Suprapubic skin (tissue), 4 donors: ENCODE measurements around the gene AGBL5. TPM values are rescaled to one million over a fixed set of nuclear protein-coding genes. Genes with fewer than 3 reads are reported as not detected.
"Not testable (repeated sequence)": the region's sequence is repeated elsewhere in the genome, so short reads cannot be mapped to it uniquely, and the experiment has no call there.

Source experiments
- DNase-seq, 2 donors: peaks; one replicate each; pipeline ENCODE4 v3.0.0-alpha.2; 2019; ENCODE audit warnings: low spot score in 2 of 2
- H3K27ac ChIP-seq: fragments of 200-600 bp; sonication (generic); one replicate; pipeline ENCODE4 v1.5.1; 2019
- H3K27me3 ChIP-seq: fragments of 200-600 bp; sonication (generic); one replicate; pipeline ENCODE4 v1.5.1; 2019
- H3K36me3 ChIP-seq: fragments of 200-600 bp; sonication (generic); one replicate; pipeline ENCODE4 v1.5.1; 2019
- H3K4me1 ChIP-seq: fragments of 200-600 bp; sonication (generic); one replicate; pipeline ENCODE4 v1.5.1; 2019
- H3K4me3 ChIP-seq: fragments of 200-600 bp; sonication (generic); one replicate; pipeline ENCODE4 v1.5.1; 2019; ENCODE audit warnings: mild to moderate bottlenecking
- H3K9me3 ChIP-seq: fragments of 200-600 bp; sonication (generic); one replicate; pipeline ENCODE4 v1.5.1; 2019
- CTCF ChIP-seq, 2 donors: fragments of 200-600 bp in 1 of 2; fragments of 450-650 bp in 1 of 2; sonication (generic) in 1 of 2; IDR thresholded peaks; one replicate each; pipeline ENCODE4 v1.5.1; 2016 to 2019; ENCODE audit warnings: antibody characterized with exemption in 2 of 2, mild to moderate bottlenecking in 1 of 2, moderate library complexity in 1 of 2
- EP300 ChIP-seq: sonication (generic); formaldehyde crosslinking; IDR thresholded peaks from one replicate; pipeline ENCODE4 v1.6.1; 2017; ENCODE audit warnings: antibody characterized with exemption
- POLR2A ChIP-seq, 2 donors: fragments of 450-650 bp; IDR thresholded peaks; one replicate each; pipeline ENCODE4 v1.6.1; 2017; ENCODE audit warnings: antibody characterized with exemption in 2 of 2, mild to moderate bottlenecking in 2 of 2, moderate library complexity in 2 of 2
- POLR2AphosphoS5 ChIP-seq, 3 donors: sonication (generic); formaldehyde crosslinking; IDR thresholded peaks; one replicate each; pipeline ENCODE4 v1.6.1; 2017; ENCODE audit warnings: antibody characterized with exemption in 3 of 3
- WGBS: methylation state at CpG from one replicate; pipeline ENCODE4 v1.1.5; 2018; 5-methylcytosine and 5-hydroxymethylcytosine counted together
- total RNA-seq, 4 donors: library from RNA; depleted of rRNA; stranded (reverse); fragments of >200 nt; gene quantifications; one replicate each; pipeline ENCODE4 v1.1.0, GENCODE V29; 2016

Gene AGBL5
- total RNA-seq, 4 donors from 2014 or later: 15.3 to 18.9 (median 18.5) TPM

GRCh38 chr2:27073782-27074181 lies 22.3 kb downstream of the AGBL5 start:
- H3K4me3 ChIP-seq: no peak overlapping the region
- no peaks in the 10 kb centered on the region for H3K9me3 ChIP-seq
- no peak for DNase-seq
- peaks cover 5% of the 10 kb centered on the region for H3K36me3 ChIP-seq
- TF ChIP-seq POLR2A (IDR thresholded peaks at IDR 0.05) (no peak), EP300 (no peak), POLR2AphosphoS5 (IDR thresholded peaks at IDR 0.05) (no peak), CTCF (IDR thresholded peaks at IDR 0.05) (no peak)
- H3K4me1 ChIP-seq: peaks cover 42% of the 10 kb centered on the region
- WGBS: 64% methylated on average over 2 of the region's 2 CpGs
- H3K27ac ChIP-seq: no peak overlapping the region
- no peaks in the 10 kb centered on the region for H3K27me3 ChIP-seq

DNA sequence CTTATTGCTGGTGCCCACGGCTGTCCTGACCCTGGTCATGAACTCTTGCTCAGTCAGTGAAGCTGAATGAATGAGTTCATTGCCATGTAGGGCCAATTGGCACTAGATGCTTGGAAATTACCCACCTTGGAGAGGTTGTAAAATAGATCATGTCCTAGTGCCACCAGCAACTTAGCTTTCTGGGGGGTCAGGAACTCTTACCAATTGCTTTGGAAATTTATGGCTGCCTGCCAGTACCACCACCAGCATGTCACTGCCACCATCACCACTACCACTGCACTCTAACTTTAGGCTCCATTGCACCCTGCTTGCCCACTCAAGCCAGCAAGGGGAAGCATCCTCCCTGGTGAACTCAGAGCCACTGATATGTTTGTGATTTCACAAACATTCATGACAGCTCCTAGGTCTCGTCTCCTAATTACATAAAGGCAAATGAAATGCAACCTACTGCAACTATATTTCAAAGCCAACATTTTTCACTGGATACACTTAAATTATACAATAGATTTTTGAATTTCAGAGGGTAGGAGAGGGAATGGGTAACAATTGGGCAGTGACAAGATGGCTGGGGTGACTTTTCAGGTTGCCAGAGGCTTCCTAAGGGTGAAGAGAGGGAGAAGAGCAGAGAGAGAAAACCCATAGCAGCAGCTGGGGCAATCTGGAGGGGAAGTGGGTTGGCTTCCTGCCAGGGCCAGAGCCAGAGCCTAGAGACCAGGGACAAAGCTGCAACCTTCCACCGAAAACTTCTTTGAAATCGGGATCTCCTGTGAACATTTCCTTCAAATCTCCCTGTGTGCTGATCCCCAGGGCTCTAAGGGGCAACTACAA lies 23.5 kb downstream of the AGBL5 start:
- H3K27me3 ChIP-seq: no peaks in the 10 kb centered on the region
- no peak overlapping the region for H3K4me3 ChIP-seq
- no peaks in the 10 kb centered on the region for H3K9me3 ChIP-seq
- no peaks in the 10 kb centered on the region for H3K36me3 ChIP-seq
- TF ChIP-seq CTCF (IDR thresholded peaks at IDR 0.05) (no peak), POLR2A (IDR thresholded peaks at IDR 0.05) (no peak), EP300 (no peak), POLR2AphosphoS5 (IDR thresholded peaks at IDR 0.05) (no peak)
- 71% methylated on average over 3 of the region's 4 CpGs for WGBS
- peaks cover 42% of the 10 kb centered on the region for H3K4me1 ChIP-seq
- no peak overlapping the region for H3K27ac ChIP-seq
- no peak for DNase-seq

DNA sequence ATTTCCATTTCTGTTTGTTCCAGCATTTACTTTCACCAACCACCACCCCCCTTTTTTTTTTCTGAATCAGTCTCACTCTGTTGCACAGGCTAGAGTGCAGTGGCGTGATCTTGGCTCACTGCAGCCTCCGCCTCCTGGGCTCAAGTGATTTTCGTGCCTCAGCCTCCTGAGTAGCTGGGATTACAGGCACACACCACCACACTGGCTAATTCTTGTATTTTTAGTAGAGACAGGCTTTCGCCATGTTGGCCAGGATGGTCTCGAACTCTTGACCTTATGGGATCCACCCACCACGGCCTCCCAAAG lies 24.1 kb downstream of the AGBL5 start:
- not testable (repeated sequence) for H3K4me3 ChIP-seq, H3K36me3 ChIP-seq, H3K27me3 ChIP-seq, H3K9me3 ChIP-seq, DNase-seq, H3K27ac ChIP-seq
- 80% methylated on average over 6 of the region's 6 CpGs for WGBS
- peaks cover 42% of the 10 kb centered on the region for H3K4me1 ChIP-seq

- DNase-seq: no peak
- Histone ChIP-seq H3K4me1 (peaks cover 45% of the 10 kb centered on the region), H3K9me3 (no peaks in the 10 kb centered on the region), H3K27ac (no peak overlapping the region), H3K36me3 (no peaks in the 10 kb centered on the region), H3K27me3 (no peaks in the 10 kb centered on the region), H3K4me3 (no peak overlapping the region)
- no peak for TF ChIP-seq POLR2A (IDR thresholded peaks at IDR 0.05)
- no peak for TF ChIP-seq POLR2AphosphoS5 (IDR thresholded peaks at IDR 0.05)
- TF ChIP-seq EP300: no peak
- TF ChIP-seq CTCF (IDR thresholded peaks at IDR 0.05): no peak
- 77% methylated on average over 4 of the region's 4 CpGs for WGBS
These were observed 24.9 kb downstream of the AGBL5 start for GRCh38 chr2:27076323-27076722.

GRCh38 chr2:27077231-27077630 lies 25.8 kb downstream of the AGBL5 start:
- no peaks in the 10 kb centered on the region for H3K27me3 ChIP-seq
- no peak overlapping the region for H3K4me3 ChIP-seq
- DNase-seq: no peak
- H3K36me3 ChIP-seq: no peaks in the 10 kb centered on the region
- H3K27ac ChIP-seq: no peak overlapping the region
- TF ChIP-seq EP300: no peak
- TF ChIP-seq POLR2A (IDR thresholded peaks at IDR 0.05): no peak
- no peak for TF ChIP-seq CTCF (IDR thresholded peaks at IDR 0.05)
- TF ChIP-seq POLR2AphosphoS5 (IDR thresholded peaks at IDR 0.05): no peak
- H3K4me1 ChIP-seq: peaks cover 49% of the 10 kb centered on the region
- no peaks in the 10 kb centered on the region for H3K9me3 ChIP-seq
- WGBS: 73% methylated on average over 7 of the region's 7 CpGs
